ENCODE data around the gene TTC29.

Gene TTC29

DNA sequence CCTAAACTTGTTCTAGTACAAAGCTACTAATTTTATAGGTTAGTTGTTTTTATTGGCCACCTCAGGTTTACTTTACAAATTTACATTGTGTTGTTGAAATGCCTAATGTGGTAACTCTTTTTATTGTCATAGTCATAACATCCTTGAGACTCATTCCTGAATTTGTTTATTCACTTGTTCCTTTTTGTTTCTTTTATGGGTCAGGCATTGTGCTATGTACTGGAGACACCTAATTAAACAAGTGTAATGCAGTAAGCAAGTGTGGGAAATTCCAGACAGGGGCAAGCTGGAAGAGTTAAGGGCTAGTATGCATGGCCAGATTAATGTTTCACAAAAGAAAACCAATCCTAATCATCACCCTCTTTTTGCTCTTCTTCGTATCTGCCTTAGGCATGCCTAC lies 30.5 kb upstream of the TTC29 start:
- H3K9me3 ChIP-seq (ENCODE audit: insufficient read depth, low read length): no peaks in the 10 kb centered on the region
- H2AFZ ChIP-seq (ENCODE audit: low read depth, low read length, severe bottlenecking): no peak overlapping the region
- H3K9ac ChIP-seq (ENCODE audit: low read length): no peak overlapping the region
- no peaks in the 10 kb centered on the region for H3K36me3 ChIP-seq (ENCODE audit: low read length)
- H3F3A ChIP-seq (ENCODE audit: insufficient read depth): no peaks in the 10 kb centered on the region
- no peaks in the 10 kb centered on the region for H3K79me2 ChIP-seq (ENCODE audit: insufficient read depth, low read length)
- no peaks in the 10 kb centered on the region for H3K9me2 ChIP-seq (replicated peaks; ENCODE audit: insufficient read depth, low read length)
- no peak overlapping the region for H3K4me2 ChIP-seq (ENCODE audit: low read depth, low read length, poor library complexity, severe bottlenecking)
- no peak overlapping the region for H3K4me3 ChIP-seq (ENCODE audit: insufficient read depth, low read length, poor library complexity, severe bottlenecking)
- TF ChIP-seq EZH2phosphoT487 (conservative IDR thresholded peaks at IDR 0.05; ENCODE audit: low read length): no peak
- TF ChIP-seq, protein P1, sequence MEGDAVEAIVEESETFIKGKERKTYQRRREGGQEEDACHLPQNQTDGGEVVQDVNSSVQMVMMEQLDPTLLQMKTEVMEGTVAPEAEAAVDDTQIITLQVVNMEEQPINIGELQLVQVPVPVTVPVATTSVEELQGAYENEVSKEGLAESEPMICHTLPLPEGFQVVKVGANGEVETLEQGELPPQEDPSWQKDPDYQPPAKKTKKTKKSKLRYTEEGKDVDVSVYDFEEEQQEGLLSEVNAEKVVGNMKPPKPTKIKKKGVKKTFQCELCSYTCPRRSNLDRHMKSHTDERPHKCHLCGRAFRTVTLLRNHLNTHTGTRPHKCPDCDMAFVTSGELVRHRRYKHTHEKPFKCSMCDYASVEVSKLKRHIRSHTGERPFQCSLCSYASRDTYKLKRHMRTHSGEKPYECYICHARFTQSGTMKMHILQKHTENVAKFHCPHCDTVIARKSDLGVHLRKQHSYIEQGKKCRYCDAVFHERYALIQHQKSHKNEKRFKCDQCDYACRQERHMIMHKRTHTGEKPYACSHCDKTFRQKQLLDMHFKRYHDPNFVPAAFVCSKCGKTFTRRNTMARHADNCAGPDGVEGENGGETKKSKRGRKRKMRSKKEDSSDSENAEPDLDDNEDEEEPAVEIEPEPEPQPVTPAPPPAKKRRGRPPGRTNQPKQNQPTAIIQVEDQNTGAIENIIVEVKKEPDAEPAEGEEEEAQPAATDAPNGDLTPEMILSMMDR (IDR thresholded peaks at IDR 0.05; ENCODE audit: insufficient read depth, low read length, poor library complexity, severe bottlenecking): no peak
- no peaks in the 10 kb centered on the region for H4K20me1 ChIP-seq (ENCODE audit: low read depth, low read length)
- no peak overlapping the region for H3K27ac ChIP-seq (ENCODE audit: low read depth, low read length)
- no peaks in the 10 kb centered on the region for H3K27me3 ChIP-seq (ENCODE audit: low read length)

DNA sequence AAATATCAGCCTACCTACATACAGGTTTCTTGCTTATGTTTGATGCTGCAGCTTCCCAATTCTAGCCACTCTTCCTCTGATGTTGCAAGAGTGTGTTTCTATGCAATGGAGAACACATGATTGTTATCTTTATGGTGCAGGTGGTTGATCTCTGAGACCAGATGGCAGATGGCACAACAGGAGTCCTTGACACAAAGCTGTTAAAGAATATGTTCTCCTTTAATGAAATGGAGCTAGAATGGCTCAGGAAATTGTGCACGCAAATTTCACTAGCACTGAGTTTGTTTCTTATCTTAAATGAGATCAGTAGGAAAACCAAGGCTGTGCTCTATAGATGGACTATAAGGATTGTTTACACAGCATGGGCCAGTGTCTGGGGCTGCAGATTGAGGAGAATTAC lies 29.9 kb upstream of the TTC29 start:
- H2AFZ ChIP-seq (ENCODE audit: low read depth, low read length, severe bottlenecking): no peak overlapping the region
- H3K36me3 ChIP-seq (ENCODE audit: low read length): no peaks in the 10 kb centered on the region
- no peak for TF ChIP-seq EZH2phosphoT487 (conservative IDR thresholded peaks at IDR 0.05; ENCODE audit: low read length)
- TF ChIP-seq, protein P1 (IDR thresholded peaks at IDR 0.05; ENCODE audit: insufficient read depth, low read length, poor library complexity, severe bottlenecking): no peak
- no peaks in the 10 kb centered on the region for H4K20me1 ChIP-seq (ENCODE audit: low read depth, low read length)
- H3K4me3 ChIP-seq (ENCODE audit: insufficient read depth, low read length, poor library complexity, severe bottlenecking): no peak overlapping the region
- no peak overlapping the region for H3K27ac ChIP-seq (ENCODE audit: low read depth, low read length)
- no peaks in the 10 kb centered on the region for H3F3A ChIP-seq (ENCODE audit: insufficient read depth)
- no peaks in the 10 kb centered on the region for H3K9me2 ChIP-seq (replicated peaks; ENCODE audit: insufficient read depth, low read length)
- H3K27me3 ChIP-seq (ENCODE audit: low read length): no peaks in the 10 kb centered on the region
- H3K9ac ChIP-seq (ENCODE audit: low read length): no peak overlapping the region
- H3K9me3 ChIP-seq (ENCODE audit: insufficient read depth, low read length): no peaks in the 10 kb centered on the region
- no peaks in the 10 kb centered on the region for H3K79me2 ChIP-seq (ENCODE audit: insufficient read depth, low read length)
- no peak overlapping the region for H3K4me2 ChIP-seq (ENCODE audit: low read depth, low read length, poor library complexity, severe bottlenecking)

DNA sequence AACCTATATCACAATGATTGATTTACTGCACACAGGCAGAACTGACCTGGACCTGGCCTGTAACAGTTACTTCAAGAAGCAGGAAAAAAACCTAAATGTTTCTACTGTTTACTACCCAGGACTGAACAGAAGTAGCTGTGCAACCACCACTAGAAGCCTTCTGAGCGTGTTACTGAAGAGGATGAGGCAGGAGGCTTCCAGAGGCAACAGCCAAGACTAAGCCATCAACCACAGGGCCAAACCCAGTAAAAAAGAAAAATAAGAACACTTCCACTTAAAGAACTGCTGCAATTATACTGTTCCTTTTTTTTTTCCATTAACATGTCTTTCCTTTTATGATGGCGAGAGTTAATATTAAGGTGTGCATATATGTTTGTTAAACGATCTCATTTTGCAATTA lies 29.4 kb upstream of the TTC29 start:
- H3K36me3 ChIP-seq (ENCODE audit: low read length): no peaks in the 10 kb centered on the region
- H3K4me3 ChIP-seq (ENCODE audit: insufficient read depth, low read length, poor library complexity, severe bottlenecking): no peak overlapping the region
- no peak overlapping the region for H2AFZ ChIP-seq (ENCODE audit: low read depth, low read length, severe bottlenecking)
- no peaks in the 10 kb centered on the region for H3K9me2 ChIP-seq (replicated peaks; ENCODE audit: insufficient read depth, low read length)
- no peaks in the 10 kb centered on the region for H3K27me3 ChIP-seq (ENCODE audit: low read length)
- H3K79me2 ChIP-seq (ENCODE audit: insufficient read depth, low read length): no peaks in the 10 kb centered on the region
- H3K9ac ChIP-seq (ENCODE audit: low read length): no peak overlapping the region
- TF ChIP-seq, protein P1 (IDR thresholded peaks at IDR 0.05; ENCODE audit: insufficient read depth, low read length, poor library complexity, severe bottlenecking): no peak
- TF ChIP-seq EZH2phosphoT487 (conservative IDR thresholded peaks at IDR 0.05; ENCODE audit: low read length): no peak
- H4K20me1 ChIP-seq (ENCODE audit: low read depth, low read length): no peaks in the 10 kb centered on the region
- H3F3A ChIP-seq (ENCODE audit: insufficient read depth): no peaks in the 10 kb centered on the region
- no peaks in the 10 kb centered on the region for H3K9me3 ChIP-seq (ENCODE audit: insufficient read depth, low read length)
- no peak overlapping the region for H3K27ac ChIP-seq (ENCODE audit: low read depth, low read length)
- no peak overlapping the region for H3K4me2 ChIP-seq (ENCODE audit: low read depth, low read length, poor library complexity, severe bottlenecking)
